ENCODE measurements around the gene DDAH1.
"Not testable (repeated sequence)": the region's sequence is repeated elsewhere in the genome, so short reads cannot be mapped to it uniquely, and the experiment has no call there.

The DDAH1 gene

DNA sequence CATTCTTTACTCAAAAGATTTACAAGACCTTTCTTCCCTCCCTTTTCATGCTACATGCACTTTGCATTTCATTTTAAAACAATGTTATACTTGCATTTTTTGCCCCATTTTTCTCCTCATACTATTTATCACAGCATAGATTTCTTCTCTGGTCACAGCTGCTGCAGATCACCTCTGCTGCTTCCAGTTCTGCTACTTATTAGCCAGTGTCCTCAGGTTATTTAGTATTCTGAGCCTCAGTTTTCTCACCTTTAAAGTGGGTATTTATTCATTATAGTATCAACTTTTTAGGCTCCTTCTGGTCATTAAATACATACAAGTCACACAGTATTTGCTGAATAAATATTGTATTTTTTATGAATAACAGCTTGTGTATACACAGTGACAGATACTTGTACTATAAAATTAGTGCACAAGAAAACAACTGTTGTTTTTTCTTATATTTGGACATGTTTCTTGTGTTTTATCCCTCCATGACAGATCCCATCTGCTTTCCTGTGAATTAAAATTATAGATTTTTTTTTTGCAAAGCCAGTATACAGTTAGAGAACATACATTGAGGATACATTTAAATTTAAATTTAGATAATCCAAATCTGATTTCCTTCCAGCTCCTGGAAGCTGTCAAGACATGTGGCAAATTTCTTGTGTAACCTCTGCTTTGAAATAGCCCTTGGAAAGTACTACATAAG lies 103.2 kb downstream of the DDAH1 start:
- no peak for DNase-seq

DNA sequence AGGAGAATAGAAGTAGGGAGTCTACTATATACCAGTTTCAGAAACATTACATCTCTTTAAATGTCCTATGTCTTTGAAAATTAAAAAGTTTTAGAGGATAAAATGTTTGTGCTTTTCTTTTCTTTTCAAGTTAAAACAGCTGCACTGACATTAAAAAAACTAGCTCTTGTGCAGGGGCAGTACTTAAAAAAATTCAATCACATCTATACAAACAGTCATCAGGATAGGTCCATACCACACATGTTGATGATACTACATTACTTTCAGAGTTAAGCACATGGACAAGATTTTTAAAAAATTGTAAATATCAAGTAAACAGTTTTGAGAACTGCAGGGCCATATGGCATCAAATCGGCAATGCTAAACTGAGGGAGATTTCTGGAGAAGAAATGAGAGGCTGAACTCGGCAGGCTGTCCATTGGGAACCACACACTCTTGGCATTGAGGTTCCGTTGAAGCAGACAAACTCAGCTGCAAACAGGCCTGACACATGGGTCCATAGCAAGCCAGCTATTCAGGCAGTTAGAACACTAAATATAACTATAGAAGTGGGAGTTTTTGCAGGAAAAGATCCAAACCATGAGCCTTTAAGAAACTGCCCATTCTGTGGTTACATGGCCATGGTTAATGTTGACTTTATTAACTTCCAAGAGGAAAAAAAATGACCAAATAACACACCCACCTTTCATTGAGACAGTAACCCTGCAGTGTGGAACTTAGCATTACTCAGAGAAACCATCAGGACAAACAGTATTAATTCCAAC lies 104.0 kb downstream of the DDAH1 start:
- peak in 1 of 56 donors; percentile 3 for DNase-seq

GRCh38 chr1:85359874-85360721 lies 104.9 kb downstream of the DDAH1 start:
- DNase-seq = no peak

DNA sequence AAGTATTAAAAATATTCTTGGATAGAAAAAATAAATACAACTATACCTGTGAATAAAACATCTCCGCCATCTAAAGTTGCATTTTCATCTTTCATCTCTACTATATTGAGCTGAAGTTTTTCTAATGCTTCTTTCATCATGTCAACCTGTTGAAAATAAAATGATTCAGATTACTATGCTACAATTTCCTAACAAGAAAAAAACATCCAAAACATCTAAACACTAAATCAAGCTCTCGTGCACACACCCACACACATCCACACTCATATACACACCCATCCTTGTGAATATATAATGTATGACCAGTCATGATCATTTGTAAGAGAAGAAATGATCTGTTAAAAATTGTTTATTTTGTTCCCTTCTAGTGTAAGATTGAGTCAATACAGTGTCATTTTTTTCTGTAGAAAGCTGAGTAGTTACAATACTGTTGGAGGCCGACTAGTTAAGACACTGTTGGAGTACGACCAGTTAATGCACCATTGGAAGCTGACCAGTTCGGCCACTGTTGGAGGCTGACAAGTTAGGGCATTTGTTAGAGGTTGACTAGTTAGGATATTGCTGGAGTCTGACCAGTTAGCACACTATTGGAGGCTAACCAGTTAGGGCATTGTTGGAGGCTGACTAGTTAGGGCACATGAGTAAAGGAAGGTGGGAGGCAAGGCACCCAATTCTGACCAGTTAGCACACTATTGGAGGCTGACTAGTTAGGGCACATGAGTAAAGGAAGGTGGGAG lies 106.1 kb downstream of the DDAH1 start:
- no peak for DNase-seq

DNA sequence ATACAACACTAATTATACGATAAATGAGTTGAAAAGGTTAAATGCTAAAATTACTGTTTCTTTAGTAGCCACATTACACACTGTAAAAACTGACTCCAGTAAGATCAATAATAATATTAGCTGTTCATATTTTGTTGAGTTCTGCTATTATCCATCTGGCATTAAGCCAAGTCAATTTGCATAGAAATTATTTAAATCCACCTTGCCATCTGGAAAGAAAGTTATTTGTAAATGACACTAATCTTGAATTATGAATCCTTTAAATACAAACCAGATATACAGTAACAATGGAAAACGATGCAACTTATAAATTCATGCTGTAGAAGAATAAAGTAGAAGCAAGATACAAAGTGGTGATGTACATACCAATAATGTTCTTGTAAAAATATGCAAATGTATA lies 107.1 kb downstream of the DDAH1 start:
- DNase-seq = no peak

DNA sequence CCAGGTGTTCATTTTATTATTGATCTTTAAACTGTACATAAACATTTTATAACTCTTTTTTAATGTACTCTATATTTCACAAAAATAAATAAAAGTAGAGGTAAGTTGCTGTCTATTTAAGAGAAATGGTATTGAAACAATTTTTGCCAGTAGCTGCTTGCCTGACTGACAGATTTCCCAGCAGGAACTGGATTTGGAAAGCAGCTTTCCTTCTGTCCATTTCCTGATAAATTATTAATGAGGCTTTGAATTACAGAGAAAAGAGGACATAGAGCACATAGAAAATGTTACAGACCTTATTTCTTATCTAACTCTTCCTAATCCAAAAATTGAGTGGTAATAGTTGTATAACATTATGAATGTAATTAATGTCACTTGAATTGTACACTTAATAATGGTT lies 108.8 kb downstream of the DDAH1 start:
- DNase-seq = no peak

DNA sequence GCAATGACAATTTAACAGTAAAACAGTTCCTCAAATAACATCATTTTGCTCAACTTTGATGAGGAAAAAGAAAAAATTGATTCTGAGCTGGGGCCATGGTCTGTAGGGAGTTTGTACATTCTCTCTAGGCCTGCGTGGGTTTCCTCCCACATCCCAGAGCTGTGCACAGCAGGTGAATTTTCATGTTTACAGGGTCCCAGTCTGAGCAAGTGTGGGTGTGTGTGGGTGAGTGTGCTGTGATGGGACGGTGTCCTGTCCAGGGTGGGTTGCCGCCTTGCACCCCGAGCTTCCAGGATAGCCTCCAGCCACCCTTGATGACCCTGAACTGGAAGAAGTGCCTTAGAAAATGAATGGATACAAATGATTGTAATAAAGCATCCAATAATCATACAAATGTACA lies 112.9 kb downstream of the DDAH1 start:
- no peak for DNase-seq

- no peak for DNase-seq
Observed at GRCh38 chr1:85351202-85351828, 113.6 kb downstream of the DDAH1 start.

GRCh38 chr1:85349224-85349623 lies 115.7 kb downstream of the DDAH1 start:
- DNase-seq = no peak

DNA sequence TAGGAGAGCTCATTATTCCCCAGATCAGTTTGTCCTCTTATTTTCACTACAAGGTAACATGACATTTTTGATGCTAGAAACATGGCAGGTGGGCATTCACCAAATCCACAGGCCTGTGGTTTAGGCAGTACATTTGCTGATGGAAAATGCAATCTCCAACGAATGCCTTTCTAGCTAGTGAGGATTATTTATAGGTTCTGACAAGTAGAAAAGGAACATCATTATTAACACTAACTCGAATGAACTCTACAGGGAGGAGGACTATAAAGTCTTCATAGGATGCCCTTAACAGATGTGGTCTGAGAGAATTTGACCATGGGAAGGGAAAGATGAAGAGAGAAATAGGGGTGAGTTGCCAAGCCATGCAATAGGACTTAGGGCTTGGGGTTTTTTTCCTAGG lies 117.1 kb downstream of the DDAH1 start:
- DNase-seq = no peak

GRCh38 chr1:85347275-85347674 lies 117.7 kb downstream of the DDAH1 start:
- DNase-seq = not testable (repeated sequence)

DNA sequence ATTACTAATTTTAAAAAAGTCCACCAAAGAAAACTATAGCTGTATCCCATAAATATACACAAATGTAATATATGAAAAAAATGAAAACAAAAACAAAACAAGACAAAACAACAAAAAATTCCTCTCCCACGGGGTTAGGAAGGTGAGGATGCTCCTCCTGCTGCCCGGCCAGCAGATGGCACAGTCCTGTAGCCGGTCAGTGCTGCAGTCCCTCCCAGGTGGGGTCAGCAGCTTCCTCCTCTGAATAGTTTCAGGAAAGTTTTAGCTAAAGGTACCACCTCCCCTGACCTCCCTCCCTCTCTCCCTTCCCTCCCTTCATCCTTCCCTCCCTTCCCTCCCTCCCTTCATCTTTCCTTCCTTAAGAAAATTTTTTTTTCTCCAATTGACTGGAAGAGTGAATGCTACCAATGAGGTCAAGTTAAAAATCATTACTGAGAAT lies 120.7 kb downstream of the DDAH1 start:
- DNase-seq = no peak

DNA sequence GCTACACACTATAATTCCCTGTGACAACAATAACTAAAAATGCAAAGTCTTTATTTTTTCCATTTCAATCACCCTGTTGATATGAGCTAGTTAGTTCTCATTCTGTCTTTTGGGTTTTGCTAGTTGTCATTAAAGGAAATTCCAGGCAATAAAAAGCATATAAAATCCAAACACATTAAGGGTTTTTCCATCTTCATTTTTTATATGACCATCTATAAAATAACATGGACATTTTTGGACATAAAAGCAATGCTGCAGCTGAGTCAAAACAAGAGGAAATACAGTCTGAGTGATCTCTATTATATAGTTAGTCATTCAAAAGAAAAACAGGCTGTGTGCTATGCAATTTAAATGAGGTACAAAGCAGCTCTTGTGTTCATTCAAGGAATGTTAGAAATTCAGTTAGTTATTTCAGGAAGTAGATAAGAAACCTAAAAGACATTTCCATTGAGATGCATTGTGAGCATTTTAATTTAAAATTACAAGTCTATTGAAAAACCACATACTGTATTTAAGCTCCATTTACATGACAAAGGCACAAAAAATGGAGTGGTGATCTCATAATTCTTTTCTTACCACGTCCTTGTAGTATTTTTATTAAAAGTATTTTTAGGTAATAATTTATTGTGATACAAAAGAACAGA lies 121.2 kb downstream of the DDAH1 start:
- DNase-seq = no peak

GRCh38 chr1:85343213-85343611 lies 121.7 kb downstream of the DDAH1 start:
- no peak for DNase-seq

- no peak for DNase-seq
Observed at GRCh38 chr1:85342207-85342606, 122.8 kb downstream of the DDAH1 start.

- no peak for DNase-seq
Observed at GRCh38 chr1:85340427-85340826, 124.5 kb downstream of the DDAH1 start.

- DNase-seq = no peak
Observed at GRCh38 chr1:85339656-85340399, 125.1 kb downstream of the DDAH1 start.

DNA sequence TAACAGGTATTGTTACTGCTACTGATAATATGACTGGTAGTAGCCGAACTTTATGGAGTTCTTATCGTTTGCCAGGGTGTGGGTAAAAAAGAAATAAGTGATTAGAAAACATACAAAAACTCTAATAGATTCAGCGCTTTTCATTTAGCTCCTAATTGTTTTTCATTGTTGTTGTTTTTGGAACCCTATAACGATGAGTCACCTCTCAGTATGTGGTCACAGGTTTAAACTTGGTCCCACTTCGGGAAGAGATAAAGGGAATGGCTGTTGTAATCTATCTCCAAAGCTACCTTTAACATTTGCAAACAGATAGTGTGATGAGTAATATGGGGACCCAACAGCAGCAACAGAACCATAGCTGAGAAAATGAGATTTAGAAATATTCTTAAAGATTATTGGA lies 125.9 kb downstream of the DDAH1 start:
- DNase-seq = no peak

DNA sequence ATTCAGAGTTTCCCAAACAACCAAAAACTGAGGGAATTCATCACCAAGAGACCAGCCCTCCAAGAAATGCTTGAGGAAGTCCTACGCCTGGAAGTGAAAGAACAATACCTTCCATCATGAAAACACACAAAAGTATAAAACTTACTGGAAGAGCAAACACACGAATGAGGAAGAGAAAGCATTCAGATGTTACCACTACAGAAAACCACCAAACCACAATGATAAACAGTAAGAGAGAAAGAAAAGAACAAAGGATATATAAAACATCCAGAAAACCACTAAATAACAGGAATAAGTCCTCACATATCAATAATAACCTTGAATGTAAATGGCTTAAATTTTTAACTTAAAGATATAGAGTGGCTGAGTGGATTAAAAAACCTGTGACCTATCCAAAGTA lies 130.0 kb downstream of the DDAH1 start:
- DNase-seq = no peak

DNA sequence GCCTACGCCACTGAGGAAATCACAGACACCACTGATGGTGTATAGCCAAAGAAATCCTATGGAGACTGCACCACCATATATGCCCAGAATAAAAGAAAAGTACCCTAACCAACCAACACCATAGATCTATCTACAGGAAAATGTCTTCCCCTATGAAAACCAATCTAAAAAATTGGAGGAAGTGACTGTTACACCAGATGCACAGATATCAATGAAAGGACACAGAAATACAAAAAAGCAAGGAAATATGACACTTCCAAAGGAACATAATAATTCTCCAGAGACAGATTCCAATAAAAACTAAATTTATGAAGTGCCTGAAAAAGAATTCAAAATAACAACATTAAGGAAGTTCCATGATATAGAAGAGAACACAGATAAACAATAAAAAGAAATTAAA lies 131.8 kb downstream of the DDAH1 start:
- DNase-seq = no peak
